Mononuclear cell (primary cell): ENCODE measurements around the gene AOPEP. TPM values are rescaled to one million over a fixed set of nuclear protein-coding genes. Genes with fewer than 3 reads are reported as not detected.

Source experiments
- H3K27me3 ChIP-seq: 2 replicates; pipeline ENCODE4 v1.6.0; 2011; ENCODE audit warnings: low read length, control low read depth; ENCODE audit not compliant: insufficient read depth
- H3K4me1 ChIP-seq: 2 replicates; pipeline ENCODE4 v1.5.1; 2011; ENCODE audit warnings: mild to moderate bottlenecking, low read length, control low read depth; ENCODE audit not compliant: insufficient read depth
- H3K4me3 ChIP-seq: 2 replicates; pipeline ENCODE4 v1.5.1; 2011; ENCODE audit warnings: mild to moderate bottlenecking, low read length, moderate library complexity
- H3K9me3 ChIP-seq: 2 replicates; pipeline ENCODE4 v1.5.1; 2011; ENCODE audit warnings: low read depth, mild to moderate bottlenecking, control low read depth, low read length
- total RNA-seq: library from RNA; depleted of rRNA; stranded (reverse); fragments of >200 nt; gene quantifications from one replicate; pipeline ENCODE4 v1.2.3, GENCODE V29; 2012

The AOPEP gene
- total RNA-seq, 1 donor = 6.2 TPM

- Histone ChIP-seq H3K9me3 (no peaks in the 10 kb centered on the region), H3K27me3 (peaks cover 4% of the 10 kb centered on the region), H3K4me1 (no peaks in the 10 kb centered on the region), H3K4me3 (no peak overlapping the region)
Measured at GRCh38 chr9:94700445-94700844, 26.1 kb upstream of the AOPEP start.

- no peaks in the 10 kb centered on the region for H3K9me3 ChIP-seq
- H3K4me3 ChIP-seq = no peak overlapping the region
- no peaks in the 10 kb centered on the region for H3K27me3 ChIP-seq
- H3K4me1 ChIP-seq = no peaks in the 10 kb centered on the region
Measured at GRCh38 chr9:94703488-94704140, 22.9 kb upstream of the AOPEP start.

DNA sequence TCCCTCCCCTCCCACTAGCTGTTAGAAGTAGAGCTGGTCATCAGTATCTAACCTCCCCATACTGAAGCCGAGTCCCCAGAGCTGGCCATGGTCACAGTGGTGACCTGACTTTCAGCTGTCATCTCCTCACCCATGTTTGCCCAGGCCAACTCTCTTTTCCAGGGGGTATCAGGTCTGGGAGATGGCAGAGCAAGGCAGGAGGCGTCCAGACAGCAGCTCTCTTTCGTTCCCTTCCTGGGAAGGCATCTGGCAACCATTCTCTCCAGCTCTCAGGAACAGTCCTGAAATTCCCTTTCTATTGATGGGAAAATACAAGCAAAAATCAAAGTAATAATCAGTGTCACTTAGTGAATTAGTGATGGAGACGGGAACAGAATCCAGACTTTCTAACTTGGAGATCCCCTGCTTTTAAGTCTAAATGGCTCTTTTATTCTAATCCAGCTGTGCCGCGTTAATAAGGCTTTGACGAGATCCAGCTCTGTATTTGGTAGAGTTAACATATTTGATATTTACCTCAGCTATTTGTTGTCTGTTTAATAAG lies 21.3 kb upstream of the AOPEP start:
- Histone ChIP-seq H3K4me3 (no peak overlapping the region), H3K9me3 (no peaks in the 10 kb centered on the region), H3K27me3 (no peaks in the 10 kb centered on the region), H3K4me1 (no peaks in the 10 kb centered on the region)

DNA sequence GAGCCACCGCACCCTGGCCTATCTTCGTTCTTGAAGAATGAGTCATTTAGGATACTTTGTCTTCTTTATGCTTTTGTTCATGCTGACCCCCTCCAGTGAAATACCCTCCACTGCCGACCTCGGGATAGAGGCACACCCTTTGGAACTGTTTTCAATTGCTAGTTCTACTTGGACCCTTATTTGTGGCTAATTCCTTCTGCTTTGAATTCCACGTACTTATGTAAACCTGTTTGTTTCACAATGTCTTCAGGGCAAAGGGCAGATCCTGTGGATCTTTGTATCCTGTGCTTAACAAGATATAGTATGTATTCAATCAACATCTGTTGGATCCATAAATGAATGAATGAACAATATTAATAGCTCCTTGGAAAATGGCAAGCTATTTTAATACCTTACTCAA lies 19.6 kb upstream of the AOPEP start:
- Histone ChIP-seq H3K9me3 (no peaks in the 10 kb centered on the region), H3K4me1 (no peaks in the 10 kb centered on the region), H3K27me3 (no peaks in the 10 kb centered on the region), H3K4me3 (no peak overlapping the region)

- H3K4me1 ChIP-seq = no peaks in the 10 kb centered on the region
- H3K27me3 ChIP-seq = peaks cover 2% of the 10 kb centered on the region
- H3K4me3 ChIP-seq = no peak overlapping the region
- H3K9me3 ChIP-seq = no peaks in the 10 kb centered on the region
Measured at GRCh38 chr9:94713436-94714215, 12.9 kb upstream of the AOPEP start.

DNA sequence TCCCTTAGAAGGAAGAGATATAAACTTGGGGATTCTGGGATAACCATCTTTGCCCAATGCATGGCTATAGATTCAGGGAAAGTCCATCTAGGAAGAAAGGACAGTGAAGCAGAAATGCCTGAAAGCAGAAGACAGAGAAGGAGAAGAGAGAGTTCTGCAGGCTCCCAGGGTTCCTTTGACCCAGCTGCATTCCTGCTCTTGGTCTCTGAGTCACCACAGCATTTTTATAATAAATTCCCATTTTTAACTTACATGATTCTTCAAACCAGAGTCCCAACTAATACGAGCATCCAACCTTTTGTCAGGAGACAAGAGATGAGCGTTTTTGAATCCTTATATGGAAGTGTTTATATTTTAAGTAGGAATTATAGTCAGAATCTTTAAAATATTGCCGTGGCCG lies 12.0 kb upstream of the AOPEP start:
- H3K9me3 ChIP-seq = no peaks in the 10 kb centered on the region

GRCh38 chr9:94717761-94718160 lies 8.7 kb upstream of the AOPEP start:
- Histone ChIP-seq H3K27me3 (peaks cover 2% of the 10 kb centered on the region), H3K4me3 (no peak overlapping the region), H3K9me3 (no peaks in the 10 kb centered on the region), H3K4me1 (no peaks in the 10 kb centered on the region)

More for the DNA sequence above, 12.0 kb upstream of the AOPEP start:
- Histone ChIP-seq H3K4me1 (no peaks in the 10 kb centered on the region), H3K4me3 (no peak overlapping the region), H3K27me3 (peaks cover 2% of the 10 kb centered on the region)

DNA sequence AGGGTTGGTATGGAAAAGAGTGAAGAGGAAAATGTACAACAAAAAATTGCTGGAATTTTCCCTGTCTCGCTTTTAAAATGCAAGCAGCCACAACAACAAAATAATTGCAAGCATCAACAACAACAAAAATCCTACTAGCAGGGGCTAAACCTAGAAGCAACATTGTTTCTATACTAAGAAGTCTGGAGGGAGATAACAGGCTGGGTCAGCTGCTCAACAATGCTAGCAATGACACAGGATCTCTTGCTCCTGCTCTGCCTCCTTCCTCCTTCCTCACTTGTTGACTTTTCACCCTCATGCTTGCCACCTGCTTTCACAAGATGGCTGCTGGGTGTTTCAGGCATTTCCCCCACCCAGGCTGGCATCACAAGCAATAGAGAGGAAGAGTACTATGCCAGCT lies 7.6 kb upstream of the AOPEP start:
- Histone ChIP-seq H3K4me3 (no peak overlapping the region), H3K9me3 (no peaks in the 10 kb centered on the region), H3K4me1 (no peaks in the 10 kb centered on the region), H3K27me3 (peaks cover 1% of the 10 kb centered on the region)

DNA sequence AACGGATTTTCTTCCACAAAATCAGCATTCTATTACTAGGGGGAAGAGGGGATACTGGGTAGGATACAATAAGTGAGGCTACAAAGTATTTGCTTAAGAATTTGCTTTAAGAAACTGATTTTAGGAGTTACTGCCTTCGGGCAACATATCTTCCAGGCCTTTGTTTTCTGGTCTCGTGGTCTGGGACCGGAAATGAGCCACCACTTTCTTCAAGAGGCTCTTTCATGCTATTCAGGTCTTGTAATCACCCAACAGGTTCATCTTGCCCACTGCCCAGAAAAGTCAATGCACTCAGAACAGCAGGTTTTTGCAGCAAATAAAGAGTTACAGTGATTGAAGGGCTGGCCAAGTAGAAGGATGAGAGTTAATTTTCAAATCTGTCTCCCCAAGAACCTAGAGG lies 6.6 kb upstream of the AOPEP start:
- Histone ChIP-seq H3K4me3 (no peak overlapping the region), H3K9me3 (no peaks in the 10 kb centered on the region), H3K4me1 (no peaks in the 10 kb centered on the region), H3K27me3 (no peaks in the 10 kb centered on the region)

GRCh38 chr9:94720846-94721549 lies 5.5 kb upstream of the AOPEP start:
- no peak overlapping the region for H3K4me3 ChIP-seq
- peaks cover 2% of the 10 kb centered on the region for H3K4me1 ChIP-seq

GRCh38 chr9:94721754-94722153 lies 4.7 kb upstream of the AOPEP start:
- H3K4me3 ChIP-seq = no peak overlapping the region
- H3K9me3 ChIP-seq = no peaks in the 10 kb centered on the region
- no peaks in the 10 kb centered on the region for H3K27me3 ChIP-seq
- H3K4me1 ChIP-seq = peaks cover 6% of the 10 kb centered on the region

More at GRCh38 chr9:94720846-94721549, 5.5 kb upstream of the AOPEP start:
- no peaks in the 10 kb centered on the region for H3K9me3 ChIP-seq
- H3K27me3 ChIP-seq = no peaks in the 10 kb centered on the region

DNA sequence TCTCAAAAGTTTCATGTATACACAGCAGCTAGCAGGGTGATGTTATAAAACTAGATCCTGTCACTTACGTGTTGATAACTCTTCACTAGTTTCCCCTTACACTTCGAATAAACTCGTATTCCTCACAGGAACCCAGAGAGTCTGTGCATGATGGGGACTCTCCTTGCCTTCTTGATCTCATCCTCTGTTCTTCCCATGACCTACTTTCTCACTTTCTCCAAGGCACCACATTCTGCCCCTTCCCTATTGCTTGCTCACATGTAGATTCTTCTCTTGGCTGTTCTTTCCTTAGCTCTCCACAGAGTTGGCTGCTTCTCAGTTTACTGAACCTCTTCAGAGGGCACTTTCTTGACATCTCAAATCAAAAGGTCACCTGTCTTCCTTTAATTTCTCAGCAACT lies 1.2 kb upstream of the AOPEP start:
- Histone ChIP-seq H3K9me3 (no peaks in the 10 kb centered on the region), H3K27me3 (no peaks in the 10 kb centered on the region), H3K4me1 (peaks cover 13% of the 10 kb centered on the region), H3K4me3 (no peak overlapping the region)

- Histone ChIP-seq H3K4me3 (no peak overlapping the region), H3K4me1 (peaks cover 13% of the 10 kb centered on the region), H3K9me3 (no peaks in the 10 kb centered on the region), H3K27me3 (no peaks in the 10 kb centered on the region)
Measured at GRCh38 chr9:94728719-94729118, 2.2 kb downstream of the AOPEP start.

DNA sequence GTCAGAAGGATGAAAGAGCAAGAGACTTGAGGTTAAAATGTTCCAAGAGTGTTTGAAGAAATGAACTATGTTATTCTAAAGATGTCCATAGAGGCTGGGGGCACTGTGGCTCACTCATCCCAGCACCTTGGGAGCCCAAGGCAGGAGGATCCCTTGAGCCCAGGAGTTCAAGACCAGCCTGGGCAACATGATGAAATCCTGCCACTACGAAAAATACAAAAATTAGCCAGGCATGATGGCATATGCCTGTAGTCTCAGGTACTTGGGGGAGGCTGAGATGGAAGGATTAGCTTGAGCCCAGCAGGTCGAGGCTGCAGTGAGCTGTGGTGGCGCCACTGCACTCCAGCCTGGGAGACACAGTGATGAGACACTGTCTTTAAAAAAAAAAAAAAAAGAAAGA lies 2.7 kb downstream of the AOPEP start:
- H3K4me3 ChIP-seq = no peak overlapping the region
- peaks cover 18% of the 10 kb centered on the region for H3K4me1 ChIP-seq
- no peaks in the 10 kb centered on the region for H3K9me3 ChIP-seq
- H3K27me3 ChIP-seq = no peaks in the 10 kb centered on the region

GRCh38 chr9:94734054-94734754 lies 7.7 kb downstream of the AOPEP start:
- H3K4me3 ChIP-seq = no peak overlapping the region
- H3K4me1 ChIP-seq = peaks cover 10% of the 10 kb centered on the region
- no peaks in the 10 kb centered on the region for H3K27me3 ChIP-seq
- no peaks in the 10 kb centered on the region for H3K9me3 ChIP-seq
